Inflammatory macrophage treated with lipopolysaccharide for 1 hour (primary cell): ENCODE results near the gene COL4A6.
"Not testable (repeated sequence)": the region's sequence is repeated elsewhere in the genome, so short reads cannot be mapped to it uniquely, and the experiment has no call there.

Source experiments
- DNase-seq, 2 donors: peaks; one replicate each; pipeline ENCODE4 v3.0.0-alpha.2; 2020 to 2022

The COL4A6 gene

DNA sequence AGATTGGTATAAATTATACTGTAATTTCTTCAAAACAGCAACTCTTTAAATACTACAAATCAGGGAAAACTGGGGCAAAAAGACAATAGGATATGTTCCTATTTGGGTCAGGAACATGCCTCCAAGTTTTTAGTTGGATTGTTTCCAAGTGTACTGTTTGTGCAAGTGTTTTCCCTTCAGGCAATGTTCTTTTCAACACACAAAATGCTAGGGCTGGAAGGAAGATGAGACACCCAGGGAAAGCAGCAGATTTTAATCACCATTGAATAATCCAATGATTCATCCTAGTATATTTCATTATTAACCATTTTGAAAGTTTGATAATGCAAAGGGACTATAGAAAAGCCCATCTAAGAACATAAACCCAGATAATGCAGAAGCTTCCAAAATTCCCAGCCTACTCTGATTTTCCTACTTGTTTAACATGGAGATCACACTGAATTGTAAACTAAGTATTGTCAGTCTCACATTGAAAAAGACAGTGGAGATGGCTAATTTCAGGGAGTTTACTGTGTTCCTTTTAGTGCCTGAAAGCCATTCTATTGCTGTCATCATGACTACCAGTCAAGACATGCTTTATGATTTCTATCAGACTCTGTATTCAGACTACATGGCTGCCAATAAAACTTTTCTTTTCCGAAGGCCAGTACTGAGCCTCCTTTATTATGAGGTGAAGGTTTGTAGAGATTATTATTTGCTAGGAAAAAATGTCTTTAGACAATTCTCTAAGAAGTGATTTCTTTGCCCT is 38.6 kb downstream of the COL4A6 start:
- DNase-seq: no peak

DNA sequence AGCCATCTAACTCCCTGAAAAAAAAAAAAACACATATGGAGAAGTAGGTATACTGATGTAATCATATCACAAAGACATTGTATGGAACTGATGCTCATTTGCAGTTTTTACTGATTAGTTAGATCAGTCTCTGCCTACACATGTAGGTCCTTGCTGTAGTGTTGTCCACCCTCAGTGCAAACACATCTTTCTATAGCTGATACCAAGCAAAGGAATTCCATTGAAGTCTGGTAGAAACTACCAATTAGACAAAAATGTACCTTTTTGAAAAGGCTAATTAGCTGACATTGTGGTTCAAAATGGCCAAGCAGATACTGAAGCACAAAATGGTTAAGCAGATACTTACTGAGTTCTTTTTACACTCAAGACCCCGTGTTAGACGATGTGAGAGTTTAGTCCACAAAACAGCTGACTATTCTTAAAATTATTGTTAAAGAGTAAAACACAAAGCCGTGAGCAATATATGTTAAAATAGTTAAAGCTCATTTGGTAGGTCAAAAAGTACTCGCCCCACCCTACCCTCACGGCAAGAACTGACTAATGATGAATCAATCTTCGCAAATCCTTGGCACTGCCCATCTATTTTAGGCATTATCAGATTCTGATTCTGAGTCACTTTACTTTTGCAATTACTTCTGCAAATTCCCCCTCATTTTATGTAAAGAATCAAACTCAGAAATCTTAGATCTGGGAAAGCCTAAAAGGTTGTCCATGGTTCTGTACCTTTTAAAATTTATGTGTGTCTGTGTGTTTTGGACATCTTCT is 40.4 kb downstream of the COL4A6 start:
- DNase-seq: no peak

DNA sequence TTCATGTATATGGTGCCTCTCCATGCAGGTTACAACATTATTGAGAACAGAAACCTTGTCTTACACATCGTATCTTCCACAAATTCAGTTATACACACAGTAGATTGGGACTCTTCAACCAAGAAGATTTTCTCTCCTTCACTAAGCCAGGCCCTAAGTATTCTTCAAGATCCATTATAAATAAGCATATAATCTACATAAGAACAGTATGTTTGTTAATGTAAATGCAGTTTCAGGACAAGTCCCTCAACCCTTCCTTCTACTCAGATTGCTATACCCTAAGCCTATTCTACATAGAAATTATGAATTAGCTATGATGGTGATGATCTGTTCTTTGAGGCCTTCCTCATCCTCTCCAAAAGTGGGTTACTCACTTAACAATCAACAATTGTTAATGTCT is 41.2 kb downstream of the COL4A6 start:
- DNase-seq: no peak

DNA sequence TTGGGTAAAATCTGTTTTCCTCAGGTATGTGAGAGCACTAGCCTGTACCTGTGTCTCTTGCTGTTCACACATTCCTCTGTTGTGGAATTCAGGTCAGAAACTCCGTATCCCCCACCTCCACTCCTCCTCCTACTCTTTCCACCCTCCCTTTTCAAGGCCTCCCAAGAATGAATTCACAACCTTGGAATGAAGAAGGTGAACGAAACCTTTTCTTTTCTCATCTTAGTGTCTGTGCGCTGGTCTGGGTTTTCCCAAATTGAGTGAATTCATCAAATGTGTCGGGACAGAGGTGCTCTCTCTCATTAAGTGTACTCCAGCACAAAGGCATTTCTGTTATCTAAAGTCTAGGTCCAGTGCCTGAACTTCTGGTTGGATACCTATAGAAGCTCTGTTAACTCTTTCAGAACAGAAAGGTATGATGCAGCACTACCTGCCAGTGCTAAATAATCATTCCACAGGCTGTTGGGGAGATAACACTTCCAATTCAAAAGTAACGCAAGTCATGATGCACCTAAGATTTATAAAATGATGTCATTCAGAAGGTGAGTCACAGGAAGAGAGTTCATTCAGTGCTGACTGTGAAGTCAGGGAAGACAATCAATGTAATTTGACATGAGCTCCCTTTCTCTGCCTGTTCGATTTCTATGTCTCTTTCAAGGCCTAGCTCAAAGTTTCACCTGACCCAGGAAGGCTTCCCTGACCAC is 41.9 kb downstream of the COL4A6 start:
- DNase-seq: no peak

DNA sequence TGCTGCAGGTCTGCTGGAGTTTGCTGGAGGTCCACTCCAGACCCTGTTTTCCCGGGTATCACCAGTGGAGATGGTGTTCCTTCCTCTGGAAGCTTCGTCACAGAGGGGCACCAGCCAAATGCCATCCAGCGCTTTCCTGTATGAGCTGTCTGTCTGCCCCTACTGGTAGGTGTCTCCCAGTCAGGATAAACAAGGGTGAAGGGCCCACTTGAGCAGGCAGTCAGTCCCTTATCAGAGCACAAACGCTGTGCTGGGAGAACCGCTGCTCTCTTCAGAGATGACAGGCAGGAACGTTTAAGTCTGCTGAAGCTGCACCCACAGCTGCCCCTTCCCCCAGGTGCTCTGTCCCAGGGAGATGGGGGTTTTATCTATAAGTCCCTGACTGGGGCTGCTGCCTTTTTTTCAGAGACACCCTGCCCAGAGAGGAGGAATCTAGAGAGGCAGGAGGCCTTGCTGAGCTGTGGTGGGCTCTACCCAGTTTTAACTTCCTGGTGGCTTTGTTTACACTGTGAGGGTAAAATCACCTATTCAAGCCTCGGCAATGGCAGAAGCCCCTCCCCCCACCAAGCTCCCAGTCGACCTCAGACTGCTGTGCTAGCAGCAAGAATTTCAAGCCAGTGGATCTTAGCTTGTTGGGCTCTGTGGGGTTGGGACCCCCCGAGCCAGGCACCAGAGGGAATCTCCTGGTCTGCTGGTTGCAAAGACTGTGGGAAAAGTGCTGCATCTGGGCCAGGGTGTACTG is 47.1 kb downstream of the COL4A6 start:
- DNase-seq: not testable (repeated sequence)

DNA sequence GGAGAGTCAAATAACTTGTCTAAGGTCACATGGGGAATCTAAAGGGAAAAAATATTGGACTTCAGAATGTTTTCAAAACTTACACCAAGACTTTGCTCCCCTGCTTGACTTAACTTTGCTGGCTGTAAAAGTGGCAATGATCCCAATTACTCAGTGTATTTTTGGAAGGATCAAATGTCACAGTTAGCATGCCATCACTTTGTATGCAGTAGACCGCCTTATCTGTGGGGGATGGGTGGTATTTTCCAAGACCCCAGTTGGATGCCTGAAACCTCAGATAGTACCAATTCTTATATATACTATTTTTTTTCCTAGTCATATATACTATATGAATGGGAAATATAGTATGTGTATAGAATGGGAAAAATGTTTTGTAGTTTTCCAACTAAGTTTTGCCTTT is 53.4 kb downstream of the COL4A6 start:
- DNase-seq: no peak

DNA sequence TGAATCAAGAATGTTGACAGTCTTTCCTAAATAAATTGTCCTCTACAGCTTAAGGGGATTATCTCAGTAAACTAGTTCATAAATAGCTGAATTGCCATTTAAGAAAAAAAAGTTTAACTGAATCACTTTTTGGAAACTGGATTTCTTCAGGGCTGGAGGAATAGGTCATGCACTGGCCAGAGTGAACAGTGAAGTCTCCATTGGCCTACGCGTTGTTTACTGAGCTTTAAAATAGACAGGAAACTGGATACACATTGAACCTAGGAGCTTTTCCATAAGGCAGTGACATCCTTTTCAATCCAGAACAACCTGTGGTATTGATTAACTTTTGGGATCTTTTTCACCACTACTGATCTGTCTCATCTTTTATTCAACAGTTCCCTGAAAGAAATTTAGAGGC is 58.0 kb downstream of the COL4A6 start:
- no peak for DNase-seq

DNA sequence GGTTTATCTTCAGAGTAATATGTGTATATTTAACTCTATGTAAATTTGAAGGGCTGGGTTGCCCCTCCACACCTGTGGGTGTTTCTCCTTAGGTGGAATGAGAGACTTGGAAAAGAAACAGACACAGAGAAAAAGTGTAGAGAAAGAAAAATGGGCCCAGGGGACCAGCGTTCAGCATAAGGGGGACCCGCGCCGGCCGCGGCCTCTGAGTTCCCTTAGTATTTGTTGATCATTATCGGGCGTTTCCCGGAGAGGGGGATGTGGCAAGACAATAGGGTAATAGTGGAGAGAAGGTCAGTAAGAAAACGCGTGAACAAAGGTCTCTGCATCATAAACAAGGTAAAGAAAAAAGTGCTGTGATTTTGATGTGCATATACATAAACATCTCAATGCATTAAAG is 61.4 kb downstream of the COL4A6 start:
- DNase-seq: not testable (repeated sequence)

DNA sequence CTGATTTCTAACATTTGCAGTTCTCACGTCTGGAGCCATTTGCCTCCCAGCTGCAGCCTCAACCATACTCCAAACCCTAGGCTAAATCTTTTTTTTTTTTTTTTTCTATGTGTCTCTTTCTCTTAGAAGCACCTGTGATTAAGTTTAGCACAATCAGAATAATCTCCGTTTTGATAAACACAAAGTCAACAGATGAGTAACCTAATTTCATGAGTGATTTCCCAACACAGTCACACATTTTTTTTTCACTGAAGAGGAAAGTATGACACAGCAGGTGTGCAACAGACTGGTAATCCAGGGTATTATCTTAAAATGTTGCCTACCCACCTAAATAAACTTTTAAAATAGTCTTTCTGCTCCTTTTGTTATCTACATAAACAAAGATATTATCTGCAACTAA is 62.6 kb downstream of the COL4A6 start:
- DNase-seq: not testable (repeated sequence)

DNA sequence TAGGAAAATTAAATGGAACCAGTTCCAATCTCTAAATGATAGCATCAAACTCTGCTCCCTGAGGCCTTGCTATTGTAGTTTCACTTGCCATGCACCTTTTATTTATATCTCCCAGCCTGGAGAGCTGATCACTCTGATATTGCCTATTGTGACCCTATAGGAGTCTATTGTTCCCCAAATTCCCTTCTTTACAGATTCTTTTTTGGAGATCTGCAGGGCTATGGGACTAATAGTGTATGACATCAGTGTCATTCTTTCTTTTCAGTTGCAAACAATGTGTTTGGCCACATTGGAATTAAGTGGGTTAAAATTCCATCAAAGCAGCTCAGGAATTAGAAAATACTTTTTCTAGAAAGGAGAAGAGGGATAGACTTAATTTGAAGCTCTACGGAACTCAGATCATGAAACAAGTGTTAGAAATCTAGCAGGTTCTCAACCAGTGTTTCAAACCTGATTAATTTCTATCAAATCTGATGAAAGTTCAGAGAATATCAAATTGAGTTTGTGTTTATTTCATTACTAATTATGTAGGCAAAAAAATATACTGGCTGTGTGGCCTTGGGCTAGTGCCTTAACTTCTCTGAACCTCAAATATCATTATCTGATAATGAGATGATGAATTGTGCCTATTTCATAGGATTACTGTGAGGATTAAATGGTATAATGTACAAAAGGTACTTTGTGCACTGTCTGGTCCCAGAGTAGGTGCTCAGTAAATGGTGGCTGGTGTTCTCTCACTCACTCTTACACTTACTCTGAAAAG is 71.4 kb downstream of the COL4A6 start:
- no peak for DNase-seq

DNA sequence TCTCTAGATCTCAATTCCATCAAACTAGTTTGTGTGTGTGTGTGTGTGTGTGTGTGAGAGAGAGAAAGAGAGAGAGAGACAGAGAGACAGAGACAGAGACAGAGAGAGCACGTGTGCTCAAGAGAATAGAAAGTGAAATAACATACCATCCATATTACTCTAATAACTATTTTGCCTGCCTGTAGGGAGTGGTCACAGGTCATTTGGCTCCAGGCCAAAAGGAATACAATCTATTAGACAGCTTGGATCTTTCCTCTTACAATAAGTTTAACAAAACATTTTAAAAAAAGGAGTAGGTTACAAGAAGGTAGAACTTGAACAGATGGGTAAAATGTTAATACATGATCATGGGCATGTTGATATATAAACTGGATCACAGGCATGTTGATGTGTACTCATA is 76.2 kb downstream of the COL4A6 start:
- no peak for DNase-seq

DNA sequence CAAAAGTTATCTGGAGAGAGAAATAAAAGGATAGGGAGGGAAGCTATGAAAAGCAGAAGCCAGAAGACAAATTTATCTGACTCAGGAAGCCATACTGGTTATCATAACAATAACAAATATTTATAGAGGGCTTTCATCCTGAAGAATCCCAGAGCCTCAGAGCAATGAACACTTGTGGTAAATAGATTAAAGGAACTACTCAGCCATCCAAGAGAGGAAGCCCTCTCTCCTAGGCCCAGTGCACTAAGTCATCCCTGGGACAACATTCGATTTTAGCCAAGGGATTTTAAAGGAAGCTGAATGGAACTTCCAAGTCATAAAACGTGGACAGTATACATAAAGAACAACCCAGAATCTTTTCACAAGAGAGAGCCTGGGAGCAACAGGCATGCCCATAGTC is 76.9 kb downstream of the COL4A6 start:
- DNase-seq: no peak

DNA sequence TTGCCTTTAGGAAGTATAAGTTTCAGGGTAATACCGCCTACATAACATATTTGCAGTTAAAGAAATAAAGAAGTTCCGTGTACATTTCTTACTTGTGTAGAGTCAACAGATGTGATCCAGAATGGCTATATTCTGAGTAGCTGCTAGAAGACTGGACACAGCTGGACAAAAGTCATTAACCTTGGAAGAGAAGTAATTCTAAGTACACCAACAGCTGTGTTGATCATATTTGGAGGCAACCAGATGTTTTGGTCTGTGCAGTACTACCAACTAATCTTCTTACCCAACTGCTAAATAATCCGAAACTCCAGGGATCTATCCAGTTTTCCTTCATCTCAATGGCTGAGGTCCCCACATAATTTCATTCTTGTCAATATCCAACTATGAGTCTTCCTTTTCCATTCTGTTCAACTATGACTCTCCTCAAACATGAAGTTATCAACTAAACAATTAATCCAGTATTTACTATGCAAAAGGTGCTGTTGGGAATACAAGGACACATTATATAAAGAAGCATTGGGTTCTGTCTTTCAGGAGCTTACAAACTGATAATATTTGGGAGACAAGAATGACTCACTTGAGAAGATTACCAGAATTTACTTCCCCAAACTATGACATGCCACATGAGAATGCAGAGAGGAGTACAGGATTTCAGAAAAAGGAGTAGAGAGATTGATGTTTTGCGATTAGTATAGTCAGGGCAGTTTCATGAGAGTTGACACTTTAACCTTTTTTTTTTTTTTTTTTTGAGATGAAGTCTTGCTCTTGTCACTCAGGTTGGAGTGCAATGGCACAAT is 78.2 kb downstream of the COL4A6 start:
- DNase-seq: no peak

DNA sequence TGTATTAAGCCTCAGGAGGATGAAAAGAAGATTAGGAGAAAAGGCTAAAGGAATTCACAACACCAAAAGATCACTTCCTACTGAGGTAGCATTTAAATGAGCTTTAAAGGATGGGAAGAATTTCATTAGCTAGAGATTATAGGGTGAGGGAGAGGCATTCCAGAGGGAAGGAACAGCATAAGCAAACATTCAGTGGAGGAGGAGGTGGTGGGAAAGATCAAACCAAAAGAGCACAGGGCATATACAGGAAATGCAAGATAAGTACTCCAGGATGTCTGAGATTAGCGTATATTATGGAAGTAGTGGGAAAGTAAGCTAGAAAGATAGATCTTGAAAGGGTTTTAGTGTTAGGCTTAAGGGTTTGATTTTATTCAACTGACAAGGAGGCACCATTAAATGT is 84.8 kb downstream of the COL4A6 start:
- DNase-seq: no peak

DNA sequence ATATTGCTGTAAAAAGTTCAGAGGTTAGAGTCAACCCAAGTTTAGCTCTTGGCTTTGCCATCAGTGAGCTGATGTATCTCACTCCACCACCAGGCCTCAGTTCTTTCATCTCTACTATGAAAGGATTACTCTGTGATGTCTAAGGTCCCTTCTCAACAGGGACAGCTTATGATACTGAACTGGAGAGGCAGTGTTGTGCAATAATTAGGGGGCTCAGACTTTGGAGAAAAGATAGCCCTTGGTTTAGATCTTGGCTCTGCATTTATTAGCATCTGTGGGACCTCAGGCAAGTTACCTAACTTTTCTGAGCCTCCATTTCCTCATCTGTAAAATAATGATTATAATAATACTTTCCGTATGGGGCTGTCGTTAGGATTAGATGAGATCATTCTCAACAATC is 89.0 kb downstream of the COL4A6 start:
- DNase-seq: no peak

DNA sequence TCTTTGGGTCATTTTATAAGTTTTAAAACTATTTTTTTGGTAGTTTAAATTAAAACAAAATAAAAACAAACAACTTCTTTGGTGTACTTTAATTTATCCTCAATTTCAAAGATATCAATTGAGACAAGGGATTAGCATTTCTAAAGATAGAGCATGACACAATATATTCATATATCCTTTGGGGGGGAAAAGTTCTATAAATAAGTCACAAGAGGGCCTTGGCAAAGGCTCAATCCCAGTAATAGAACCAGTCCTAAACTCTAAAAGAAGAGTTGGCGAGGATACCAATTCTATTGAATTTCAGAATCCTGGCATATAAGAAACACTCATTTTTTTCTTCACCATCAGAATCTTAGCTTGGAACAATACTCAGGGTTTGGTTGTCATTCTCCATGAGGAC is 89.7 kb downstream of the COL4A6 start:
- no peak for DNase-seq

DNA sequence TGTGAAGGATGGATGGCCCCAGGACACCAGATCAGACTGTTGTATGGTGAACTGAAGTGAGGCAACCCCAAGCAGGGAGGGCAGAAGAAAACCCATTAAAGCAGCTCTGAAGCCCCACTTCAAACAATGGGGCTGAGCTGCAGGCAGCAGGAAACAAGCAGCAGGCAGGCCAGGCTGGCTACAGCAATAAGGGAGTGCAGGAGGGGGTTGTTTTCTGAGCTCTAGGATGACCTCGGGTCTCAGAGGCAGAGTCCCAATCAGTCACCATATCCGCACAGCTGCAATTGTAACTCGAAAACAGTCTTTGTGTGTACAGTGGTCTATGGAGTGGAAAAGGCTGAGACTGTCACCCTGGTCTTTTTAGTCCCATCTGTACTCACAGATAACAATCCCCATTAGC is 90.4 kb downstream of the COL4A6 start:
- no peak for DNase-seq

DNA sequence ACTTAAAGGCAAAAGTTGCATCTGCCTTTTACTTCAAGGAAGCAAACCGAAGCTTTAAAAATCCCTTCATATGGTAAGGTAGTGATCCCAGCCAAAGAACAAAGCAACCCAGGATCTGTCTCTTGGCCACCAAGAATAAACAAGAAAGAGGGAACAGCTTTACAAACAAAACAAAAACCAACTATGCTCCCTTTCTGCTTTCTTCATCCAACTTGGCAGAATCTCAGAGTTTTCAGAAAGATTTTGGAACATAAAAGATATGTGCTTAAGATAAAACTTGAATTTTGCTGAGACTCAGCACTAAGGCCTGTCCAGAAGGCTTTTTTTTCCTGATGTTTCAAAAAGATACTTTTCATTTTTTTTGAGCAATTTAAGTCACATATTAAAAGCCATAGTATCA is 94.0 kb downstream of the COL4A6 start:
- no peak for DNase-seq

DNA sequence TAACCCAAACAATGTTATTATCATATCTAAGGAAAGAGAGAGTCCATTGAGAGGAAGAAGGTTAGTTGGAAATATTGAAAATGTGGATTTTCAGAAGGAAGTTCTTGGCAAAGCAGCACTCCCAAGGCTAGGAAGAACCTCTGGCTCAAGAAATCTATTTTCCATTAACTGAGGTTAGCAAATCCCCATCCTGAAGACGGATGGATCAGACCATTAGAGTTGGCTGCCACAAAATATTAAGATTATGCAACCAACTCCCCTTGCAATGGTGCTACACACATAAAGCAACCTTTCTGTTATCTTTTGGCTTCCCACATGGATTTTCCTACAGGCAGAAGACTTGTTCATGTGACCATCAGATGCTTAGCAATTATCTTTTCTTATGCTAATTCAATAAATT is 96.3 kb downstream of the COL4A6 start:
- DNase-seq: no peak

DNA sequence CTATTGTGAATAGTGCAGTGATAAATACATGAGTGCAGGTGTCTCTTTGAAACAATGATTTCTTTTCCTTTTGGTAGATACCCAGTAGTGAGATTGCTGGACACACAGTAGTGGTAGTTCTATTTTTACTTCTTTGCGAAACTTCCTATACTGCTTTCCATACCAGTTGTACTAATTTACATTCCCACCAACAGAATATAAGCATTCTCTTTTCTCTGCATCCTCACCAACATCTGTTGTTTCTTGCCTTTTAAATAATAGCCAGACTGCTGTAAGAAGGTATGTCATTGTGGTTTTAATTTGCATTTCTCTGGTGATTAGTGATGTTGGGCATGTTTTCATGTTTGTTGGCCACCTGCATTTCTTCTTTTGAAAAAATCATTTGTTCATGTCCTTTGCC is 105.9 kb downstream of the COL4A6 start:
- DNase-seq: no peak

DNA sequence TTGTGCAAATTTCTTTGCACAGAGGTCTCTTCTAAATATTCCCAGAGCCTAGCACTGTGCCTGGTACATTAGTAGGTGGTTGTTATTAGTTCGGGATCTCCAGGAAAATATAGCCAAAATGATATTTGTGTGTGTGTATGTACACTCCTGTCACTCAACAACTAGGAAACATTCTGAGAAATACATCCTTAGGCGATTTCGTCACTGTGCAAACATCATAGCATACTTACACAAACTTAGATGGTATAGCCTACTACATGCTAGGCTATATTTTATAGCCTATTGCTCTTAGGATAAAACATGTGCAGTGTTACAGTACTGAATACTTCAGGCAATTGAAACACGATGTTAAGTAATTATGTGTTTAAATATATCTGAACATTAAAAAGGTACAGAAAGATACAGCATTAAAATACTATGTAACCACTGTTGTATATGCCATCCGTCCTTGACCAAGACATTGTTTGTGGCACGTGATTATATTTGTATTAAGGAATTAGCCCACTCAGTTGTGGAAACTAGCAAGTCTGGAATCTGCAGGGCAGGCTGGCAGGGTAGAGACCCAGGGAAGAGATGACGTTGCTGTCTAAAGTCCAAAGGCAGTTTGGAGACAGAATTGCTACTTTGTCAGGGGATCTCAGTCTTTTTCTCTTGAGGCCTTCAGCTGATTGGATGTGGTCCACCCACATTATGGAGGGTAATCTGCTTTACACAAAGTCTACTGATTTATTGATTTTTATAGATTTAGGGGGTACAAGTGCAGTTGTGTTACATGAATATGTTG is 106.9 kb downstream of the COL4A6 start:
- DNase-seq: no peak
